ENCODE results near the gene SFXN5.

- no peak for TF ChIP-seq CTCF (IDR thresholded peaks at IDR 0.05)
- TF ChIP-seq POLR2A (IDR thresholded peaks at IDR 0.05), result no peak
Measured at GRCh38 chr2:72896446-72896845, 175.1 kb downstream of the SFXN5 start.

Data from vagina (tissue), 2 donors.